Endothelial cell of umbilical vein (primary cell): Measurements from ENCODE around the gene LAMB3. TPM values are rescaled to one million over a fixed set of nuclear protein-coding genes. Genes with fewer than 3 reads are reported as not detected.

Experiments
- BruUV-seq: library from RNA; stranded (reverse); fragments of 400-500 nt; replicated peaks from 2 replicates; lab custom pipeline; 2021; lab: Mats Ljungman, UMichigan
- CTCF ChIA-PET: fragments of 300-600, 350-600 bp; sonication (Branson Sonifier 250); formaldehyde crosslinking; loops from one replicate; lab custom pipeline; 2021; ENCODE audit warnings: antibody characterized with exemption, inconsistent platforms; lab: Charles Lee
- POLR2A ChIA-PET: fragments of 300-600, 350-600 bp; sonication (Branson Sonifier 250); formaldehyde crosslinking; loops from one replicate; lab custom pipeline; 2021; ENCODE audit warnings: antibody characterized with exemption, inconsistent platforms; lab: Charles Lee
- DNase-seq: peaks from one replicate; pipeline ENCODE4 v3.0.0-alpha.2; 2011; ENCODE audit warnings: low read depth, low spot score
- FAIRE-seq: peaks from 2 replicates; lab custom pipeline; 2011; peaks lifted over from hg19 to GRCh38; lab: Jason Lieb, UNC
- H2AFZ ChIP-seq: 2 replicates; pipeline ENCODE4 v1.6.0; 2012; ENCODE audit warnings: low read depth, low read length, control low read depth, inconsistent platforms
- H3K27ac ChIP-seq: 2 replicates; pipeline ENCODE4 v1.5.1; 2011; ENCODE audit warnings: low read depth, mild to moderate bottlenecking, control low read depth, low read length, moderate library complexity; ENCODE audit not compliant: insufficient read depth
- H3K27me3 ChIP-seq, 2 experiments: 2 replicates each; pipeline versions ENCODE4 v1.6.0 to v1.6.1; 2011; ENCODE audit warnings: low read length in 2 of 2, mixed read lengths in 1 of 2; ENCODE audit not compliant: control insufficient read depth in 2 of 2, insufficient read depth in 2 of 2
- H3K36me3 ChIP-seq, 2 experiments: 2 replicates in 1 of 2; 3 replicates in 1 of 2; pipeline ENCODE4 v1.5.1; 2011; ENCODE audit warnings: low read length in 2 of 2, mild to moderate bottlenecking in 1 of 2, moderate library complexity in 1 of 2; ENCODE audit not compliant: control insufficient read depth in 2 of 2, insufficient read depth in 2 of 2; ENCODE audit errors: extremely low read depth in 1 of 2
- H3K4me1 ChIP-seq: 3 replicates; pipeline ENCODE4 v1.5.1; 2011; ENCODE audit warnings: mild to moderate bottlenecking, low read length; ENCODE audit not compliant: control insufficient read depth, insufficient read depth; ENCODE audit errors: extremely low read depth
- H3K4me2 ChIP-seq: 2 replicates; pipeline ENCODE4 v1.6.1; 2011; ENCODE audit warnings: low read length, control low read depth, mixed read lengths; ENCODE audit not compliant: insufficient read depth
- H3K4me3 ChIP-seq, 3 experiments: fragments of 200-600 bp in 1 of 3; sonication (generic), shearing (Covaris generic) in 1 of 3; replicated peaks in 1 of 3; 2 replicates each; pipeline ENCODE4 v1.5.1; 2011 to 2016; ENCODE audit warnings: control low read depth in 3 of 3, low read length in 3 of 3, mild to moderate bottlenecking in 2 of 3, inconsistent platforms in 1 of 3, low read depth in 1 of 3, moderate library complexity in 1 of 3; ENCODE audit not compliant: insufficient read depth in 1 of 3
- H3K79me2 ChIP-seq: 2 replicates; pipeline ENCODE4 v1.6.0; 2012; ENCODE audit warnings: low read length, inconsistent platforms; ENCODE audit not compliant: control insufficient read depth, insufficient read depth
- H3K9ac ChIP-seq: replicated peaks from 2 replicates; pipeline ENCODE3; 2011; ENCODE audit warnings: low read length, control low read depth; ENCODE audit not compliant: insufficient read depth; ENCODE audit errors: extremely low read depth
- H3K9me1 ChIP-seq: replicated peaks from 3 replicates; pipeline ENCODE4 v1.6.0; 2011; ENCODE audit warnings: mild to moderate bottlenecking, low read length; ENCODE audit not compliant: control insufficient read depth, insufficient read depth; ENCODE audit errors: extremely low read depth
- H3K9me3 ChIP-seq: replicated peaks from 2 replicates; pipeline ENCODE4 v1.5.1; 2012; ENCODE audit warnings: low read length, inconsistent platforms; ENCODE audit not compliant: control insufficient read depth, insufficient read depth
- H4K20me1 ChIP-seq: replicated peaks from 2 replicates; pipeline ENCODE3; 2011; ENCODE audit warnings: mild to moderate bottlenecking, low read length; ENCODE audit not compliant: control insufficient read depth, insufficient read depth; ENCODE audit errors: extremely low read depth
- EZH2 ChIP-seq: IDR thresholded peaks from 2 replicates; pipeline ENCODE4 v1.6.1; 2012; ENCODE audit warnings: borderline replicate concordance, low read depth, mild to moderate bottlenecking, moderate library complexity, low read length, inconsistent platforms; ENCODE audit not compliant: severe bottlenecking
- FOS ChIP-seq: IDR thresholded peaks from 2 replicates; pipeline ENCODE4 v1.6.1; 2011; ENCODE audit warnings: mild to moderate bottlenecking, low read length, moderate library complexity, borderline replicate concordance; ENCODE audit not compliant: insufficient read depth
- GATA2 ChIP-seq: IDR thresholded peaks from 2 replicates; pipeline ENCODE4 v1.7.0; 2011; ENCODE audit warnings: low read depth, mild to moderate bottlenecking, moderate library complexity, mixed read lengths, low read length; ENCODE audit not compliant: insufficient read length, insufficient read depth
- MYC ChIP-seq: IDR thresholded peaks from one replicate; pipeline ENCODE4 v1.6.1; 2011; ENCODE audit warnings: mild to moderate bottlenecking, low read depth, low read length
- POLR2AphosphoS5 ChIP-seq: IDR thresholded peaks from 2 replicates; pipeline ENCODE4 v1.6.1; 2012; ENCODE audit warnings: low read depth, mild to moderate bottlenecking, control low read depth, low read length, moderate library complexity; ENCODE audit not compliant: insufficient read depth
- dilution Hi-C: fragments of 300-500 bp; cut with MboI; formaldehyde crosslinking; loops from one replicate; pipeline ENCODE4 v1.15.0; 2019; ENCODE audit warnings: low sequenced_read_pairs; ENCODE audit not compliant: extremely low pct_ligation_motif_present
- intact Hi-C: fragments of 100-400 bp; cut with micrococcal nuclease; formaldehyde crosslinking; loops from one replicate; pipeline ENCODE4 v1.10.0; 2022
- polyA plus RNA-seq, 4 experiments: library from polyadenylated mRNA; depleted of rRNA in 3 of 4; stranded (reverse) in 3 of 4; unstranded in 1 of 4; fragments of >200 nt; gene quantifications; 2 replicates each; pipeline versions ENCODE4 v1.2.1 to v1.2.3, GENCODE V29; 2011 to 2012; ENCODE audit warnings: missing spikeins in 1 of 4
- total RNA-seq: library from RNA; stranded (reverse); gene quantifications from 2 replicates; pipeline ENCODE4 v1.2.3, GENCODE V29; 2021
- TF ChIP-seq, protein P1 (sequence below): IDR thresholded peaks from 2 replicates; pipeline ENCODE4 v1.6.1; 2011; ENCODE audit not compliant: insufficient read depth, insufficient read length
- TF ChIP-seq, protein P2 (sequence below), 2 donors: IDR thresholded peaks; 1 replicate in 1 of 2; 2 replicates in 1 of 2; pipeline ENCODE4 v1.5.1; 2011; ENCODE audit warnings: low read length in 2 of 2, mild to moderate bottlenecking in 2 of 2, moderate library complexity in 2 of 2, control low read depth in 1 of 2, inconsistent platforms in 1 of 2, low read depth in 1 of 2; ENCODE audit not compliant: insufficient read depth in 1 of 2; ENCODE audit errors: extremely low read depth in 1 of 2

The LAMB3 gene
- total and polyA plus RNA-seq, 2 donors (not counting 3 experiments of a cell fraction or from before 2014, with no cell fraction given): 2.6 to 3.1 TPM

DNA sequence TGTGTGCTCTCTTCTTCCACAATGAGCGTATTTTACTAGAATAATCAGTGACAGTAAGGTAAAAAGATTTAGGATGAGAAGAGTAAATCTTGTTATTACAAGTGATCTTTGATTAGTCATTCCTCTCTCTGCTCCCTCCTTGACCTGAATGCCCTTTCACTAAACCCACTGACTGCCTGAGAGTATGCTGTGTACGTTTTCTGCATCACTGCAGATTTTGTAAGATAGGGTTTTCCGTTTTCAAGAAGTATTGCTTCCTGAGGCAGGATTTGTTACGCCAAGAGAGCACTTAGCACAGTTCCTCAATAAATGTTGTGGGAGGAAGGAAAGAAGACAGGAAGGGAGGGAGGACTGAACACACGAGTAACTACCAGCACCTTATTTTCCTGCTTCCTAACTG is 7.7 kb upstream of the LAMB3 start:
- FAIRE-seq: peak; percentile 85
- dilution Hi-C loops: no loop called here

More for the DNA sequence above, 7.7 kb upstream of the LAMB3 start:
- H3K27me3 ChIP-seq: peaks cover 0 to 2% of the 10 kb centered on the region in 2 experiments
- no peaks in the 10 kb centered on the region for H3K9me1 ChIP-seq
- intact Hi-C loops: no loop called here
- no peak overlapping the region for H3K9ac ChIP-seq
- H3K9me3 ChIP-seq: no peaks in the 10 kb centered on the region
- CTCF ChIA-PET: no interaction called here
- H3K79me2 ChIP-seq: no peaks in the 10 kb centered on the region
- H3K27ac ChIP-seq: no peak overlapping the region
- POLR2A ChIA-PET: no interaction called here
- TF ChIP-seq MYC (no peak), FOS (peak; percentile 46), EZH2 (no peak), POLR2AphosphoS5 (peak; percentile 44), GATA2 (peak; percentile 91)
- TF ChIP-seq, protein P1, sequence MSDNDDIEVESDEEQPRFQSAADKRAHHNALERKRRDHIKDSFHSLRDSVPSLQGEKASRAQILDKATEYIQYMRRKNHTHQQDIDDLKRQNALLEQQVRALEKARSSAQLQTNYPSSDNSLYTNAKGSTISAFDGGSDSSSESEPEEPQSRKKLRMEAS: no peak
- TF ChIP-seq, protein P2, sequence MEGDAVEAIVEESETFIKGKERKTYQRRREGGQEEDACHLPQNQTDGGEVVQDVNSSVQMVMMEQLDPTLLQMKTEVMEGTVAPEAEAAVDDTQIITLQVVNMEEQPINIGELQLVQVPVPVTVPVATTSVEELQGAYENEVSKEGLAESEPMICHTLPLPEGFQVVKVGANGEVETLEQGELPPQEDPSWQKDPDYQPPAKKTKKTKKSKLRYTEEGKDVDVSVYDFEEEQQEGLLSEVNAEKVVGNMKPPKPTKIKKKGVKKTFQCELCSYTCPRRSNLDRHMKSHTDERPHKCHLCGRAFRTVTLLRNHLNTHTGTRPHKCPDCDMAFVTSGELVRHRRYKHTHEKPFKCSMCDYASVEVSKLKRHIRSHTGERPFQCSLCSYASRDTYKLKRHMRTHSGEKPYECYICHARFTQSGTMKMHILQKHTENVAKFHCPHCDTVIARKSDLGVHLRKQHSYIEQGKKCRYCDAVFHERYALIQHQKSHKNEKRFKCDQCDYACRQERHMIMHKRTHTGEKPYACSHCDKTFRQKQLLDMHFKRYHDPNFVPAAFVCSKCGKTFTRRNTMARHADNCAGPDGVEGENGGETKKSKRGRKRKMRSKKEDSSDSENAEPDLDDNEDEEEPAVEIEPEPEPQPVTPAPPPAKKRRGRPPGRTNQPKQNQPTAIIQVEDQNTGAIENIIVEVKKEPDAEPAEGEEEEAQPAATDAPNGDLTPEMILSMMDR (IDR thresholded peaks at IDR 0.05; ENCODE audit: extremely low read depth in 1 of 2, insufficient read depth in 1 of 2, low read depth in 1 of 2, low read length in 2 of 2): no peak
- H3K4me1 ChIP-seq: peaks cover 10% of the 10 kb centered on the region
- no peaks in the 10 kb centered on the region for H4K20me1 ChIP-seq
- H3K4me3 ChIP-seq: no peak overlapping the region
- H3K36me3 ChIP-seq: no peaks in the 10 kb centered on the region
- BruUV-seq: no TSS peak
- peak overlapping the region; percentile 17 for H3K4me2 ChIP-seq
- peak; percentile 48 for DNase-seq
- H2AFZ ChIP-seq: no peak overlapping the region
